Stimulated activated naive CD4-positive, alpha-beta T cell treated with Interleukin-2 at 50 U/mL for 16 hours (primary cell): ENCODE measurements around the gene SCARB1.
"Not testable (repeated sequence)": the region's sequence is repeated elsewhere in the genome, so short reads cannot be mapped to it uniquely, and the experiment has no call there.

Experiments
- DNase-seq: peaks from one replicate; lab custom pipeline; 2025; lab: John Stamatoyannopoulos, UW

The SCARB1 gene

GRCh38 chr12:124883263-124884130, 19.8 kb upstream of the SCARB1 start:
- DNase-seq, result no peak

DNA sequence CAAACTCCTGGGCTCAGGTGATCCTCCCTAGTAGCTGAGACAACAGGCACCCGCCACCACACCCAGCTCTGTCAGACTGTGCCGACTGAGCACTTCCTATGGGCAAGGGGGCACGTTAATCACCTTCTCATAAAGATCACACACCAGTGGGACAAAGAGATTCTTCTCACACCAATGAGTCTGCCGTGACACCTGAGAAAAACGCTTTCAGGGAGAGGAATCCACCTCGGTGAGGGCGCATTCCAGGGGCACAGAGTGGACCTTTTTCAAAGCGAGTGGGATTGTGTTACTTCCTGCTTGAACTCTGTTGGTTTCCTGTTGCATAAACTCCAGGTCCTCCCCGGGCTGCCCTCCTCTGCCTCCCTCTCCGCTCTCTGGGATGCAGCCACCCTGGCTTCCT, 17.5 kb upstream of the SCARB1 start:
- no peak for DNase-seq

DNA sequence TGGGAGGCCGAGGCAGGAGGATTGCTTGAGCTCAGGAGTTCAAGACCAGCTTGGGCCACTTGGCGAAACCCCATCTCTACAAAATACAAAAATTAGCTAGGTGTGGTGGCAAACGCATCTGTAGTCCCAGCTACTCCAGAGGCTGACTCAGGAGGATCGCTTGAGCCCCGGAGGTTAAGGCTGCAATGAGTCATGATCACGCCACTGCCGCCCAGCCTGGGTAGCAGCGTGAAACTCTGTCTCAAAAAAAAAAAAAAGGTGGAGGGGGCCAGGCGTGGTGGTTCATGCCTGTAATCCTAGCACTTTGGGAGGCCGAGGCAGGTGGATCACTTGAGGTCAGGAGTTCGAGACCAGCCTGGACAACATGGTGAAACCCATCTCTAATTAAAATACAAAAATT, 16.7 kb upstream of the SCARB1 start:
- DNase-seq, result not testable (repeated sequence)

DNA sequence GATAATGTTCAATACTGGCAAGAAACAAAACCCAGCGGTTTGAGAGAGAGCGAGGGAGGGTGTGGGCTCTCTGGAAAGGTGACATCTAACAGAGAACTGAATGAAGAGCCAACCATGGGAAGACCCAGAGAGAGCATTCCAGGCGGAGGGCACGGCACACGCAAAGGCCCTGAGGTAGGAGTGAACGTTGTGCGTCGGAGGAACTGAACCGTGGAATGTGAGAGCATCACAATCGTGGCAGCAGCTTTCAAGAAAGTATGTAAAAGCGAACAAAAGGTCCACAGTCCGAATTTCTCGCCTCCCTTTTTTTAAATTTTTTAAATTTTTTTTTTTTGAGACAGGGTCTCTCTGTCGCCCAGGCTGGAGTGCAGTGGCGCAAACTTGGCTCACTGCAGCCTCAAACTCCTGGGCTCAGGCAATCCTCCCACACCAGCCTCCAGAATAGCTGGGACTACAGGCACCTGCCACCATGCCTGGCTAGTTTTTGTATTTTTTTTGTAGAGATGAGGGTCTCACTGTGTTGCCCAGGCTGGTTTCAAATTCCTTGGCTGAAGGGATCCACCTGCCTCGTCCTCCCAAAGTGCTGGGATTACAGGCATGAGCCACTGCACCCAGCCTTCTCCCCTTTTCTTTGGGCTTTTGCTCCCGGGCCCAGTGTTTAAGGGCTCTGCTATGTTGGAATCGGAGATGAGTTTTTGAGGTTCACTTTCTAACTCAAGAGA, 15.3 kb upstream of the SCARB1 start:
- no peak for DNase-seq

DNA sequence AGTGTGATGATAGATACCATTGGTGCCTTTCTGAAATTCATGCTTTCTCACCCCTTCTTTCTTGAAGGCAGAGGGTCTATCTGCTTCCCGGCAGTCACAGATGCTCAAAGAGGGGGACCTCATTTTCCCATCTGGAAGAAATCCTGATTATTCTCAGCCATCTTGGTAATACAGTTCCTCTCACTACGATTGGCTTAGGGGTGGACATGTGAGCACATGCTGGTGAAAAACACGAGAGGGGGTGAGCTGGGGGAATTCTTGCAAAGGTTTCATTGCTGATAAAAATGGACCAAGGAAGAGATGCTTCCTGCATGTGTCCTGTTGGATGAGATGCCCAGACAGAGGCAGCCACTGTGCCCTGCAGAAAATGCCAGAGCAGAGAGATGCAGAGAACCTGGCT, 13.8 kb upstream of the SCARB1 start:
- no peak for DNase-seq

- DNase-seq, result no peak
Measured at GRCh38 chr12:124876171-124876570, 12.5 kb upstream of the SCARB1 start.

DNA sequence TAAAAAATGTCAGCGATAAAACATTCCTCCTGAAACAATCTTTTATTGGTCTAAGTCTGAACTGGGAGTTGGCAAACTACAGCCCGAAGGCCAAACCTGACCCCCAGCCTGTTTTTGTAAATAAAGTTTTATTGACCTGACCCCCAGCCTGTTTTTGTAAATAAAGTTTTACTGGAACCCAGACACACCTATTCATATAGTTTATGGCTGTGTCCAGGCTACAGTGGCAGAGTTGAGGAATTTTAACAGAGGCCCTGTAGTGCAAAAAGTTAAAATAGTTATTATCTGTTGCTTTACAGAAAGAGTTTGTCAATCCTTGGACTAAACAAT, 12.1 kb upstream of the SCARB1 start:
- no peak for DNase-seq

GRCh38 chr12:124874988-124875802, 11.5 kb upstream of the SCARB1 start:
- DNase-seq, result no peak

DNA sequence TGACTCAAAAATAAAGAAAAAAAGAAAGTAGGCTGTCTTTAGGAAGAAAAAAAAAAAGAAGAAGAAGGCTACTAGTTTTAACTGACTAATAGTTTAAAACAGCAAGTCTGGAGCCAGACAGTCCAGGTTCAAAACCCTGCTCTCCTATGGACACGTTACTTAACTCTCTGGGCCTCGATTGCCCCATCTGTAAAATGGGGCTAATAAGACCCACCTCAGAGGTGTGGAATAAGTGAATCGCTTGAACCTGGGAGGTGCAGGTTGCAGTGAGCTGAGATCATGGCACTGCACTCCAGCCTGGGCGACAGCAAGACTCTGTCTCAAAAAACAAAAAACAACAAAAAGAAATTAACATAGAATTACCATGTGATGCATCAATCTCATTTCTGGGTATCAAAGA, 10.5 kb upstream of the SCARB1 start:
- DNase-seq, result no peak

DNA sequence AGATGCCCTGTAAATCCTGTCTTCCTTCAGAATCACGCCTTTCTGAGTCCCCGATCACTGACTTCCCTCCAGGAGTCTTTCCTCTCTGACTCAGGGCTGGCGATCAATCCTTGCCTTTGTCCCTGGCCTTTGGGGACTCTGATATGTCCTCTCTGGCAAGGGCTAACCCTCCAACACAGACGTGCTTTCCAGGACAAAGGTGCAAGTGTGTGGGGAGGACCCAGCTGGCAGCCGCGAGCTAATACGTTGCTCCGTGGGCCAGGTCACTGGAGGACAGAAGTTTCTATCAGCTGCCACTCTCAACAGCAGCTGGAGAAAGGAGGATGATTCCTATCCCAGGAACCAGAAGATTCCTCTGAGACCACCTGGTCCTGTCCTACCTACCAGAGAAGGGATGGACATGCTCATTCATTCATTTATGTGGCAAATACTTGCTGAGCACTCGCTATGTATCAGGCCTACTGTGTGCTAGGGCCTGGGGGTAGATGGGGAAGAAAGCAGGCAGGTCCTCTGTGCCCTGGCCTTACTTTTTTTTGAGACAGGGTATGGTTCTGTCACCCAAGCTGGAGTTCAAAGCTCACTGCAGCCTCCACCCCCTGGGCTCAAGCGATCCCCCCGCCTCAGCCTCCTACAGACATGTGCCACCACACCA, 8.5 kb upstream of the SCARB1 start:
- no peak for DNase-seq

DNA sequence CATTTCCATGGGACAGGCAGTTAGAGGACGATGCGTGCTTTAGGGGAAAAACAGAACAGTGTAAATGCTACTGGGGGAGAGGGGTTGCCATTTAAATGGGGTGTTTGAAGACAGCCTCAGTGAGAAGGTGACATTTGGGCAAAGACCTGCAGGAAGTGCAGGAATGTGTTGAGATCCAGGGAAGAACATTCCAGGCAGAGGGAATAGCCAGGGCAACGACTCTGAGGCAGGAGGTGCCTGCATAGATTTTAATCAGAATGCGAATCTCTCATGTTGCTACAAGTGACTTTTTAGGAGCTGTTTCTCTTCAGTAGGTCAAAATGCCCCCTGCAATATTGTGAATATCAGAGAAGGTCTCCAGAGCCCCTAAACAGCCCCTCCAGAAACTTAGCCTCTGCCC, 7.6 kb upstream of the SCARB1 start:
- no peak for DNase-seq

GRCh38 chr12:124870515-124870914, 6.9 kb upstream of the SCARB1 start:
- no peak for DNase-seq

GRCh38 chr12:124869059-124869665, 5.5 kb upstream of the SCARB1 start:
- DNase-seq, result no peak

- no peak for DNase-seq
Measured at GRCh38 chr12:124868252-124869058, 4.8 kb upstream of the SCARB1 start.

- DNase-seq, result no peak
Measured at GRCh38 chr12:124867401-124867930, 3.8 kb upstream of the SCARB1 start.

DNA sequence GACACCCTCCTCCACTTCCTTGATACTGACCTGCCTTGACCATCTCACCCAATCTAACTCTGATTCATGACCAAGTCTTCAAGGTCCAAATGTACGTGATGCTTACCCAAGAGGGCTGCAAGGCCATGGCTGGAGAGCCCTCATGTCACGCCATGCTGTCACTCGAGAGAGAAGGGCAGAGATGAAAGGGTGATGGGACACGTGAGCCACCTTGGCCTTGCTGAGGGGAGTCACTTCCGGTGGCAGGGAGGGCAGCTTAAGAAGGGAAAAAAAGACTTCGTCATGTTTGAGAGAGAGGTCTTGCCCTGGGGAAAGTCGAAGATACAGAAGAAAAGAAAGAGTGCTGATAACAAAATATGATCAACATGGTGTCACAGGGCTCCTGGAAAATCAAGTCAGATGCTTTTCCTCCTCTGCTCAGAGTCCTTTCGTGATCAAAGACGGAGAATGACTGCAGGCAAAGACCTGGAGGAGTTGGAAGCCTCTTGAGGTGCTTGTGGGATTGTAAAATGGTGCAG, 3.3 kb upstream of the SCARB1 start:
- no peak for DNase-seq

DNA sequence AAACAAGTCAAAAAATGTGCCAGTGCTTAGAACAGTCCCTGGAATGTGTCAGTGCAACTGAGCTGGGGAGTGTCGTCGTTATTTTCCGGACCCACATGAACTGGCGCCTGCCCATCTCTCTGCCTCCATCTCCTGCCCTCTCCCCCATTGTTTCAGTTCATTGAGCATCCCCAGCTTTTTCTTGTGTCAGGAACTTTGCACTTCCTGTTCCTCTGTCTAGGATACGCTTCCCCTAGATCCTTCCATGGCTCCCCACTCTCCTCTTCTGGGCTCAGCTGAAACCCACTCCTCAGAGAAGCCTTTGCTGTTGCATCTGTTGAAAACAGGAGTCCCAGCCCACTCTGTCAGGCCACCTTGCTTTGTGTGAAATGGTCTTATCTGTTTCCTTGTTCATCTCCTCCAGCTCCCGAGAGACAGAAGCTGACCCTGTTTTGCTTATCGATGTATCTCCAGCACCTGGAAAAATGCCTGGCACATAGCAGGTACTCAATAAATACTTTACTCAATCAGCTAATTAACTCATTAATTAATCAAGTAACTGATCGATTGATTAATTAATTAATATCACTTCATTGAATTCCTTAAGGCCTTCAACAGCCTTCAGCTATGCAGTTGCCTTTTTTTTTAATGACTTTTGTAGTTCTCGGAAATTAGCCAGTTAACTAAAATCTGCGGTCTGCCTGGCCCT, 2.7 kb upstream of the SCARB1 start:
- no peak for DNase-seq

- DNase-seq, result no peak
Measured at GRCh38 chr12:124865728-124866127, 2.1 kb upstream of the SCARB1 start.

GRCh38 chr12:124864326-124864752, 675 bp upstream of the SCARB1 start:
- DNase-seq, result no peak
